Measurements from ENCODE around the gene SCRN1.

The SCRN1 gene

GRCh38 chr7:29995652-29996051 is 6.1 kb upstream of the SCRN1 start:
- TF ChIP-seq REST (IDR thresholded peaks at IDR 0.05; ENCODE audit: insufficient read depth in 1 of 2, low read depth in 2 of 2, low read length in 2 of 2) (no peak), TAF1 (IDR thresholded peaks at IDR 0.05; ENCODE audit: borderline replicate concordance, insufficient read depth, low read length) (no peak), POLR2AphosphoS5 (IDR thresholded peaks at IDR 0.05; ENCODE audit: low read depth, low read length) (no peak), FOXP2 (optimal IDR thresholded peaks at IDR 0.05; ENCODE audit: borderline replicate concordance, extremely low read depth, extremely low read length, insufficient read depth) (no peak), SIN3A (IDR thresholded peaks at IDR 0.05; ENCODE audit: borderline replicate concordance, insufficient read depth, low read length) (no peak)

- TF ChIP-seq POLR2AphosphoS5 (IDR thresholded peaks at IDR 0.05; ENCODE audit: low read depth, low read length) (no peak), SIN3A (IDR thresholded peaks at IDR 0.05; ENCODE audit: borderline replicate concordance, insufficient read depth, low read length) (no peak), REST (IDR thresholded peaks at IDR 0.05; ENCODE audit: insufficient read depth in 1 of 2, low read depth in 2 of 2, low read length in 2 of 2) (no peak), TAF1 (IDR thresholded peaks at IDR 0.05; ENCODE audit: borderline replicate concordance, insufficient read depth, low read length) (no peak), FOXP2 (optimal IDR thresholded peaks at IDR 0.05; ENCODE audit: borderline replicate concordance, extremely low read depth, extremely low read length, insufficient read depth) (no peak)
Observed at GRCh38 chr7:29993140-29993539, 3.5 kb upstream of the SCRN1 start.

- TF ChIP-seq SIN3A (IDR thresholded peaks at IDR 0.05; ENCODE audit: borderline replicate concordance, insufficient read depth, low read length): no peak
- TF ChIP-seq REST (IDR thresholded peaks at IDR 0.05; ENCODE audit: insufficient read depth in 1 of 2, low read depth in 2 of 2, low read length in 2 of 2): no peak
- TF ChIP-seq TAF1 (IDR thresholded peaks at IDR 0.05; ENCODE audit: borderline replicate concordance, insufficient read depth, low read length): no peak
- TF ChIP-seq POLR2AphosphoS5 (IDR thresholded peaks at IDR 0.05; ENCODE audit: low read depth, low read length): no peak
- TF ChIP-seq FOXP2 (optimal IDR thresholded peaks at IDR 0.05; ENCODE audit: borderline replicate concordance, extremely low read depth, extremely low read length, insufficient read depth): no peak
Observed at GRCh38 chr7:29991937-29992336, 2.3 kb upstream of the SCRN1 start.

GRCh38 chr7:29990931-29991330 is 1.3 kb upstream of the SCRN1 start:
- TF ChIP-seq TAF1 (IDR thresholded peaks at IDR 0.05; ENCODE audit: borderline replicate concordance, insufficient read depth, low read length) (no peak), SIN3A (IDR thresholded peaks at IDR 0.05; ENCODE audit: borderline replicate concordance, insufficient read depth, low read length) (no peak), POLR2AphosphoS5 (IDR thresholded peaks at IDR 0.05; ENCODE audit: low read depth, low read length) (no peak), REST (IDR thresholded peaks at IDR 0.05; ENCODE audit: insufficient read depth in 1 of 2, low read depth in 2 of 2, low read length in 2 of 2) (no peak), FOXP2 (optimal IDR thresholded peaks at IDR 0.05; ENCODE audit: borderline replicate concordance, extremely low read depth, extremely low read length, insufficient read depth) (no peak)
